CD4-positive, alpha-beta T cell treated with Interleukin-10 for 1 hour (primary cell): ENCODE measurements around the gene SLC17A9.

Experiments used
- DNase-seq: peaks from one replicate; pipeline ENCODE4 v3.0.0-alpha.2; 2020

The SLC17A9 gene

DNA sequence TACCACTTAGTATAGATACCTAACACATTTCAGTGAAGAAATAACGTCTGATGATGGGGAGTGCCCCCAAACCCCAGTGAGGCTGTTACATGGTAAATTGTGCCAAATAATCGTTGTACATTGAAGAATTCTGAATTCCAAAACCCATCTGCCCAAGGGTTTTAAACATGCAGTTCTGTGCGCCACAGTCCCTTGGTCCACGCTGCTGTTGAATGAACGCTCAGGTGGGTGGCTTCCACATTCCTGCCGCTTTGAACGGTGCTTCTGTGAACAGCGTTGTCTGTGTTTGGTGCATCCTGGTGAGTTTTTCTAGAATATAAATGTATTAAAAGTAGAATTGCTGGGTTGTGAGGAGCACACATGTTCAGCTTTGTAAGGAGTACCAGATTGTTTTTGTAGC lies 11.6 kb upstream of the SLC17A9 start:
- DNase-seq = no peak

DNA sequence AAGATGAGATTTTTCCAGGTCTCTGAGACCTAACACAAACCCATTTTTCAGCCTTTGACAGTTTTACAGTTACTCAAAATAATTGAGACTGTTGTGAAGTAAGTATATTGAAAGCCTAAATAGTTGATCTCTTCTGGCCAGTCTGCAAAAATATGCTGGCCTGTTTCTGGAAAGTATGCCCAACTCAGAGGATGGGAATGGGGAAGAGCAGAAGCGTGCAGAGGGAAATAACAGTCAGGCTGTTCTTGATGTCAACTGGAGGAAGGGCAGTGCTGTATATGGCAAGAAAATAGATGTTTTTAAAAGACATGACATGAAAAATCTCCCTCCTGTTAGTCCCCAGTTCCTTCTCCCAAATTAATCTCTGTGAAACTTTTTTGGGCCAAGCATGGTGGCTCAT lies 10.7 kb upstream of the SLC17A9 start:
- DNase-seq = no peak

DNA sequence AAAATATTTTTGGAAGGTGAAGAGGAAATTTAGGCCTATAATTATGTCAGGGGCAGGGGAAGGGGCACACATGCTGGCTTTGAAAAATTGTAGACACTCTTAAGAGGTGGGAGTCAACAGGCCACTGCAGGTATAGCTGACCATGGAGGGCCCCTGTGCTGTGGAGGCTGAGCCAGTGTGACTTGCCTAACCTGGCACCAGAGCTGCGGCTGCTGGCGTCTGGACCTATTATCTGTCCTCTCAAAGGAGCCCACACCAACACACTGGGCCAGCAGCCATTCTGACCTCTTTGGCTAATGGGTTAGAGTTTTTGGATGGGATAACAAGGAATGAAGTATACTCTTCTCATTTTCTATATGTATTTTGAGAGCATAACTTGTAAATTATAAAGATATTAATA lies 10.1 kb upstream of the SLC17A9 start:
- DNase-seq = no peak

DNA sequence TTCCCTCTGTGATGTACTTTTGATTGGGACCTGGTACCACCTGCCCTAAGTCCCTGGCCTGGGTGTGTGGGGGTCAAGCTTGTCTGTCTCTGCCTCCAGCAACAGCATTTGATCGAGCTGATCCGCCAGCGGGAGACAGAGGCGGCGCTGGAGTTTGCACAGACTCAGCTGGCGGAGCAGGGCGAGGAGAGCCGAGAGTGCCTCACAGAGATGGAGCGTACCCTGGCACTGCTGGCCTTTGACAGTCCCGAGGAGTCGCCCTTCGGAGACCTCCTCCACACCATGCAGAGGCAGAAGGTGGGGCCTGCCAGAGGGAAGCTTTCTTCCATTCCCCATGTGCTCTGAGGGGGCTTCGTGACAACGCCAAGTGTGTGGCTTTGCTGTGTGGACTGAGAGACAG lies 9.1 kb upstream of the SLC17A9 start:
- DNase-seq = no peak

DNA sequence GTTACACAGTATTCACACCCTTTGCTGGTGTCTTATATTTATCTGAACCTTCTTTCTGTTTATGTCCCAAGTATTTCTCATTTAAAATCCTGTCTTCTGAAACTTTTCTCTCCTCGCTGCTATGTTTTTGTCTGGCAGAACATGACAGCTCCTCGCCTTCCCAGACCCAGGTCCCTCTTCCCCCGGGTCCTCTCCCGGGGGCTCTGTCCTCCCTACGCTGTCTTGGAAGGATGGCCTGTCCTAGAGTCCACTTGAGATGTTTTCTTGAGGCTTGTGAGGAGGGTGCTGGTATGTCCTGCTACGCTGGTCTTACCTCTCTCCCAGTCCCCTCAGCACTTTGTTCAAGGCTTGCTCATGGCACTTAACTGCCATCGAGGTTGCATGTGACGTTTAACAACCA lies 8.3 kb upstream of the SLC17A9 start:
- DNase-seq = no peak

- DNase-seq = no peak
Observed at GRCh38 chr20:62944746-62945145, 7.8 kb upstream of the SLC17A9 start.

- no peak for DNase-seq
Observed at GRCh38 chr20:62945771-62946339, 6.7 kb upstream of the SLC17A9 start.

DNA sequence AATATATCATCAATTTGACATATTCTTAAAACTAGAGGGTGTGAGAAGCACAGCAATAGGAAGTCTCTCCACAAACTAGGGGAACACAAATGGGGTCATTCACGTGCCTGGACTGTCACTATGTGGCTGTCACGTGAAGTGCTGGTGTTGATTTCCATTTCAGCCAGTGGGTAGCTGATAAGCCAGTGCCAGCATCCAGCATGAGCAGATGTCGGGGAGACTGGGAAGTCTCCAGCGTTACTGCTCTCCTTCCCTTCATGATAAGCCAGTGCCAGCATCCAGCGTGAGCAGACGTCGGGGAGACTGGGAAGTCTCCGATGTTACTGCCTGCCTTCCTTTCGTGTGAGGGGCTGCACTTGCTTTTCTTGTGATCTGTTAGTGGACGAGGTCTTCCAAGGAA lies 5.6 kb upstream of the SLC17A9 start:
- DNase-seq = no peak

DNA sequence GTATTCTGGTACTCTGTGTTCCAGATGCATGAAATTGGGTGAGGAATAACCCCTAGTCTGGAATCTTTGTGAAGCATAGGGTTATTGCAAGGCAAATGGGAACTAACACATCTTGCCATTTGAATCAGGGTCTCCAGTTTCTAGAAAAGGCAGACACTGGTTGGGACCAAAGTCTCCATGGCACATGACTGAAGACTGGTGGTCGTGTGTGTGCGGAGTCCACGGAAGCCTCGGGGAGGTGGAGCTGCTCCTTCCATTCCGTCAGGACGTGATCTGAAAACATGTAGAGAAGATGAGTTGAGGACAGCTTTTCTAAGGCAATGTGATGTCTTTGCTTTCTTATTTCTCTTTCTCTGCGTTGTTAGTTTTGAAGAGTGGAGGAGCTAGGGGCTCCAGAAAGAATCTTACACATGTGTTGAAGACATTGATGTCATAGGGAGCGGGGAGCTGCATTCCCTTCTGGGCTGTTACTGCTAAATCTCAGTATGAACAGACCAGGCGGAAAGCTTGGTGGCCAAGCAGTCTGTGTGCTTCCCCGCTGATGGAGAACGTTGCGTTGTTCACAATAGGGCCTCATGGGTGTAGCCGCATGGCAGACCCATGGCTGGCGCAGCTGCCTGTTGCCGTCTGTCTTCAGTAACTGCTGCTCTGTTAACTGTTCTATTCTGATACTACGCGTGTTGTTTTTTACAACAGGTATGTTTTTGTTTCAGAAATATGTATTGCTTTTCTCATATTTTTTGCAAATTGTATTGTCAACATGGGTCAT lies 4.8 kb upstream of the SLC17A9 start:
- no peak for DNase-seq

DNA sequence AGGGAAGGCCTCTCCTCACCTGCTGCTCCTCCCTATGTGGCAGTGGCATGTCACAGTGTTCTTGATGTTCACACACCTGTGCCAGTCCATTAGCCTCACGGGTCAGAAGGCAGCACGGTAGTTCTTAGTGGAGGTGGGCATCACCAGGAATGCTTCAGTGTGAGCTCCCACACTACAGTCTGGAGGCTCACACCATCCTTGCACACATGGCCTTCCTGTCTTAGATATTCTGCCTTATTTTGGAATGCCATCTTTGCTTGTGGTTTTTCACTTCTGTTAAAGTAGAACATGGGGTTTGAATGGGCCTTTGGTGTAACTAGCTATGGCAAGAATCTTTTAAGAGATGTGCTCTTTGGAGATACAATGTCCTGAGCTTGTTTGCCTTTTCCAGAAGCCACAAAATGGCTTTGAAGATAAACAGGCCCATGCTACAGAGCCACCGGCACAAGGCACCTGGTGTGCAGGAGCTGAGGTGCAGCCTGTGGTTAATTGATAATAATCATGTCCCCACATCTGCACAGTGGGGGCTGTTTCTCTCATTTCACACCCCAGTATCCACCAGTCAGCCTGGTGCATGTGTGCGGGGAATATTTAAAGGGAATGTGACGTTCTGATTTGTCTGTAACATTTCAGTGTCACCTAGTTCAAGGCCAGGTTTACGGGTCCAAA lies 3.2 kb upstream of the SLC17A9 start:
- DNase-seq = no peak

DNA sequence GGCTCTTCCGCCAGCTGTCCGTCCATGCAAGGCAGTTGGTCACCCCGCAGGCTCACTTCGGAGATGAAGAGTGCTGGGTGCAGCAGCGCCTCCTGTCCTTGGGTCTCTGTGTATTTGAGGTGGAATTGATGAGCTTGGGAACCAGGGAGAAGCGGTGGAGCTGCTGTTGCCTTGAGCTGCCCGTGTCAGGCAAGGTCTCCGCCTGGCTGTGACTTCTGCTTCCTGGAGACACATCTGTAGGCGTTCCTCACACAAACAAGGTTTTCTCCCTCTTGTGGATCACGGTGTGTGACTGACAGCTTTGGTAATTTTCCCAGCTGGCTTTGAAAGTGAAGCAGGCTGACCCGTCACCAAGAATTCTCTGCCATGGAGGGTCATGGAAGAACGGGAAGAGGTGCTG lies 2.5 kb upstream of the SLC17A9 start:
- no peak for DNase-seq

- DNase-seq = no peak
Observed at GRCh38 chr20:62950741-62951140, 1.8 kb upstream of the SLC17A9 start.

DNA sequence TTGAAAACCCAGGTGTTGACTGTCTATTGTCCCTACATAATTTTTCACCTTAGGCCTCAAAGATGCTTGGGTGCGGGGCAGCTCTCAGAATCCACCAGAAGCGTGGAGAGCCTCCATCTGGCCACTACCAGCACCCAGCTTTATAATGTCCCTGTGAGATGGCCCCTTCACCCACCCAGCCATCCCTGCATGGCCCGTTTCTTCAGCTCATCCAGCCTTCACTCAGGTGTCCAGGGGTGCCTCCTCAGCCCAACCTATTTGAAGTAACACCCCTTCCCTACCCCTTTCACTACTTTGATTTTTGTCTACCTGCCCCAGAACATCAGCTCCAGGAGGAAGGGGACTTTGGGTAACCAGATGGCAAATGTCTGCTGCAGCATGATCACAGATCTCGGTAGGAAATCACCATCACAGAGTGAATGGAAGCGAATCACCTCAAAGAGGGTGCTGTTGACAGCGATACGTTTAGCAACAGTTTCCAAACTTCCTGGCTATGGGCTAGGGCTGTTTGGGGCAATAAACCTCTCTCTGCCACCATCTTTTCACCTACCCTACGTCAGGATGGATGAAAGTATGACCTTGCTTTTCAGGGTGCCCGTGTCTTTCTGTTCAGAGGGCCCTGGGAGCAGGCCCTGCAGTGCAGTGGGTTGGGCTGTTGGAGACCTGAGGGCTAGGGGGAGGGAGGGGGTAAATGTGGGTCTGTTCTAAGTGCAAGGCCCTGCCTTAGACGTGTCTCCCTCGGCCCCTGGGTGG lies 1.2 kb upstream of the SLC17A9 start:
- DNase-seq = no peak

DNA sequence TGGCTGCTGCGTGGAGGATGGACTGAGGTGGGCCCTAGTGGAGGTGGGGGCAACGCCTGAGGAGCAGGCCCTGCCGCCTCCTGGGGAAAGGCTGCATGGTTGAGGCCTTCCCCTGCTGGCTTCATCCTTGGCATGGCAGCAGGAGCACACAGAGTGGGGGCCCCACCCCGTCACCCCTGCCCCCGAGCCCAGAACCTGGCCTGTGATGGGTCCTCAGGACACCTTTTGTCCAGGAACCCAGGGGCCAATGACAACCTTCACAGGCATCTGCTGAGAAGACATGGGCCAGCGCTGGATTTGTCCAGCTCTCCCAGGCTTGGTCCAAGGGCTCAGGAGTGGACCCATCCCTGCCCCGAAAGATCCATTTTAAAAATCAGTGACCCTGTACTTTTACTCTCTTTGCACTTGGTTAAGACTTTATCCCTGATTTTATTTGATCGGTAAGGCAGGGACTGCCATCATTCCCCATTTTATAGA lies 575 bp upstream of the SLC17A9 start:
- DNase-seq = no peak

DNA sequence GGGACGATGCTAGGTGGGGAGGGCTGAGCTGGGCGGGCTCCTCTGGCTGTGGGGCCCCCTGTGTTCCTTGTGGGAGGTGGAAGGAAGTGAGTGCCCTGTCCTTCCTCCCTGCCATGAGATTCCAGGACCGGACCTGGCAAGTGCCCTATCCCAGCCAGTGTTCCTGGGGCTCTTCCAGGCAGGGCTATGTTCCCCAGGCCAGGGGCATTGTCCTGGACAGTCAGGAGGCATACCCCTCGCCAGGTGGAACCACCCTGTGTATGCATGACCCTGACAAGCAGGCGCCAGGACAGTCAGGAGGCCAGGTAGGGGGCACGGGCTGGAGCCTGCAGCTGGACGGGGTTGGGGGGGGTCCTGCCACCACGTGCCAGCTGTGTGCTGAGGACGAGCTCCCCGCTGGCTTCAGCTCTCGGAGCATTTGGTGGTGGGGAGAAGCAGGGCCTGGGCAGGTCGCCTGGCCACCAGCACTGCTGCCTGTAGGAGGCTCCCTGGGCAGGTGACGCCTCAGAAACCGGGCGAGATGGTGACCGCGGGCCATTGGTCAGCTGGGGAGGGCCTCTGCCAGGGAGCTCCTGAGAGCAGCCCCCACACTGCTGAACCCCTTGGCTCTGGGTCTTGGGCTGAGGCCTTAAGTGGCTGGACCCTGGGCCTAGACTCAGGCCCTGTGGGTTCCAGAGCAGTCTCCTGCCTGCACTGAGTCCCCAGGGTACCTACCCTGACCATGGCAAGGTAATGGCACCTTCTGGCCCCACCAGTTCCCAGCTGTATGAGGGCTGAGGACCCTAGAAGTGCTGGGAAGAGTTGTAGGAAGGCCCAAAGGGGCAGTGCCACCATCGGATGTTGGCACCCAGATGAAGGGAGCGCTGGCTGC lies 694 bp downstream of the SLC17A9 start:
- no peak for DNase-seq

DNA sequence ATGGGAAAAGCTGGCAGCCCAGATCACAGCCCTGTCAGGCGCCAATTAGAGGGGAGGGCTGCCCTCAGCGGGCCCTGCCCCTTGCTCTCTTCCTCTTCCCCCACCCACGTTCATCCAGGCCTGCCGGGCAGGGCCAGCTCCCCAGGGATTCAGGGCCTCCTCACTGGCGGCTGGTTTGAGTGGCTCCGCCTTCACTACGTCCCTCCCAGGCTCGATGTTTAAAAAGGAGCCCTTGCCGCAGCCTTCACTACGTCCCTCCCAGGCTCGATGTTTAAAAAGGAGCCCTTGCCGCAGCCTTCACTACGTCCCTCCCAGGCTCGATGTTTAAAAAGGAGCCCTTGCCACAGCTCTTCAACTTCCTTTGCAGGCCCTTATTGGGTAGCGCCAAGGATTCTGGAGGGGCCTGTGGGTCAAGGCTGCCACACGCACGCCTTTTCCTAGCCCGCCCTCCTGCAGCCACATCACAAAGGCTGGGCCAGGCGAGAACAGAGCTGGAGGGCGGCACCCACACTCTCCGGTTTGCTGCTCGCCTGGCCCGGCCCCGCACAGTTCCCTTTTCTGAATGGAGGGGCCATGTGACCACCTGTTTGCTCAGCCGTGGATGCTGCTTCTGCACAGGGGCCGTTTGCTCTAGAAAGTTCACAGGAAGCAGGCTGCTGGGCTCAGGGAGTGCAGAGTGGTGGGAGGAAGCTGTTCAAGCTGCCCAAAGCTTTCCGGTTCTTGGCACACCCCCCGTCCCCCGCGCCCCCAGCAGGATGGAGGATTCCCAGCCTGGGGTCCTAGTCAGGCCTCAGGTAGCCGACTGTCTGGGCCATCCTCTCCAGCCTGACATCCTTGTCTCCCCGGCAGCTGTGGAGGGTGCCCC lies 1.6 kb downstream of the SLC17A9 start:
- peak; percentile 75 for DNase-seq

GRCh38 chr20:62955519-62956386 lies 3.2 kb downstream of the SLC17A9 start:
- DNase-seq = no peak

DNA sequence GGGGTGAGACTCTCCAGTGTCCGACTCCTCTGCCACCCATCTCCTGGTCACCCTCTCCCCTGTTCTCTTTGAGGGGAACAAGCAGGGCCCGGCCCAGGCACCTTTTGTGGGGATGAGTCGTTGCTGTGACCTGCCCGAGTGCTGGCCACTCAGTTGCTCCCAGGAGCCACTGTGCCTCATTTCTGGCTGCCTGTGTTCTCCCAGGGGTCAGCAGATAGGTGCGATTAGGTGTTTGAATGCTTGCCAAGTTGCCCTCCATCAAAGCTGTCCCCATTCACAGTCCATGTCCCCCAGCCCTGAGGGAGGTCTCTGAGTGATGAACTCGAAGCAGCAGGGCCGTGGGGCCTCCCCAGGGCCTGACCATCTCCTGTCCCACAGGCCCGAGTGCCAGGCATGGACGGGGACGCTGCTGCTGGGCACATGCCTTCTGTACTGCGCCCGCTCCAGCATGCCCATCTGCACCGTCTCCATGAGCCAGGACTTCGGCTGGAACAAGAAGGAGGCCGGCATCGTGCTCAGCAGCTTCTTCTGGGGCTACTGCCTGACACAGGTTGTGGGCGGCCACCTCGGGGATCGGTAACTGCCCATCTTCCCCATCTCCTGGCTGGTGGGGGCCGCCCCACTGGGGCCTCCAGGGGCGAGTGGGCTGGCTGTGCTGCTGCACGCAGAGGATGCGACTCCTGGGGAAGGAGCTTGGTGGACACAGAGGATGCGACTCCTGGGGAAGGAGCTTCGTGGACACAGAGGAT lies 4.1 kb downstream of the SLC17A9 start:
- no peak for DNase-seq
